HG03064 (cell line): ENCODE results near the gene CYTL1.
"Not testable (repeated sequence)": the region's sequence is repeated elsewhere in the genome, so short reads cannot be mapped to it uniquely, and the experiment has no call there.

Source experiments
- ATAC-seq: cut with Tn5 transposase; IDR thresholded peaks from one replicate; pipeline ENCODE4 v1.9.1; 2021; ENCODE audit warnings: low read depth; ENCODE audit not compliant: unreplicated experiment

Gene CYTL1

DNA sequence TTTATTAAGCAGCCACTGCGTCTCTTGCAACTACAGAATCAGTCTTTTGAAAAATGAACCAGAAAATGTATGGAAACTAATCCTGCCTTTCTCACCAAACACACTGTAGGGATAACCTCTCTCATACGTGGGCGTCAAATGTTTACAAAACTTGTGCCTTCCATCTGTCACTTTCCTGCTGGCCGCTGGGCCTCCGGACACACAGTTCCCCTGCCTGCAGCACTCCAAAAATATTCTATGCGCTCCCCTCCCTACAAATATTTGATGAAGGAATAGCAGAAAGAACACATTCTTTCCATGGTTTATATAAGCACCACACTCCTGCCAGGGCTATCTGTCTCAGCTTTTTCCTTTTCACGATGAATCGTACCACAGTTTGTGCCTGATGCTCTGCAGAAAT, 14.9 kb upstream of the CYTL1 start:
- no peak for ATAC-seq

DNA sequence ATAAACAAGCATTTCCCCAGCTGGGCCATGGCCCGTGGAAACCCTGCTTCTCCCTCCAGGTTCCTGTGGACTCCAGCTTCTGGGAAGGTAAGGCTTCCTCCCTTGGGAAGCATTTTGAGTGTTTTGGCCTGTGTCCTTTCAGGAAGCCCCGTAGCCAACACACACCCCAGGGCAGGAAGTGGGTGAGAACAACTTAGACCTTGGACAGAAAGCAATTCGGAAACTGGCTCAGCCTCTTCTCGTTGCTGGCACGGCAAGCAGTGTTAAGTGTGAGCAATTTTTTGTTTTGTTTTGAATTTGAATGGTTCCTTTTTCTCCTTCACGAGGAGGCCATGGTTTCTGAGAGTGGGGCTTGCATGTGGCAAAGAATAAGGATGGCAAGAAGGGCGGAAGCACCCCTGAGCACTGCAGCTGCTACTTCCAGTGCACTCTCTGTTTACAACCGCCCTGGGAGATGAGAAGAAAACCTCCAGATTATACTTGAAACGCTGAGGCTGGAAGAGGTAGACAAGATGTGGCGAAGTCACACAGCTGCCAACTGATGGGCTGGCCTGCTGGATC, 14.1 kb upstream of the CYTL1 start:
- no peak for ATAC-seq

DNA sequence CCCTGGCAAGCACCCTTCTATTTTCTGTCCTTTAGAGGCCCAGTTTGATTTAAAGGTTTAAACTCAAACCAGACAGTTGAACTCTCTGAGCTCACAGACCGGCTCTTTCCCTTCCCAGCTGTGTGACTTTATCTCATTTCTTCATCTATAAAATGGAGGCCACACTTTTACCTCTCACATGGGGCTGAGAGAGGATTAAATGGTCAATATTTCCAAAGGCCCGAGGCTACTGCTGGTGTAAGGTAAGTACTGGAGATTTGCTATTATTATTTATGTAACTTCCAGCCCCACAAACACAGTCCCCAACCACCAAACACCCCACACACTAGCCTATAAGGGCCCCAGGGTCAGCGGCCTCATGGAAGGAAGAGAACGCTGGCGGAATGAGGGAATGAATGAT, 13.6 kb upstream of the CYTL1 start:
- ATAC-seq, result no peak

DNA sequence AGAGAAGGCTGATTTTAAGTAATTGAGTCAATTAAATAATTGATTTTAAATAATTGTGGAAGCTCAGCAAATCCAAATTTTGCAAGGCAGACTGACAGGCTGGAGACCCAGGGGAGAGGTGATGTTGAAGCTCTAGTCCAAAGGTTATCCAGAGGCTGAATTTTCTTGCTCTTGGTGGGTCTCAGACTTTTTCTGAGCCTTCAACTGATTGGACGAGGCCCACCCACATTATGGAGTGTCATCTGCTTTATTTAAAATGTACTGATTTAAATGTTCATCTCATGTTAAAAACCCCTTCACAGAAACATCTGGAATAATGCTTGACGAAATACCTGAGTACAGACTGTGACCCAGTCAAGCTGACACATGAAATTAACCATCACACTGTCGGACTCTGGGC, 11.7 kb upstream of the CYTL1 start:
- no peak for ATAC-seq

DNA sequence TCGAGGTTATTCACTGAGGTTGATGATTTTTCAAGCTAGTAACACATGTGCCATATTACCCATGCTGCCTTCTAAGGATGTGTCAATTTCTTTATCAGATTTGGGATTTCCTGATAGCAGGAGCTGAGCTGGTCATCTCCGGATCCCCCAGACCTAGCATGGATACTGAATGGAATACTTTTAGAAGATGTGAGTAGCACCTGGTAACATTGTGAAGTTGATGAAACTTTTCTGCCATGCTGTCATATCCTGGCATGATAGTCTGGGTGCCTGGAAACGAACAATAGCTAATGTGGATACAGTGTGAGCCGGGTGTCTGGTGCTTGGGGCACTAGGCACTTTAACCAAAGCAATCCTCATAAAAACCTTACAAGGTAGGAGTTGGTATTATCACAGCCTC, 11.0 kb upstream of the CYTL1 start:
- no peak for ATAC-seq

DNA sequence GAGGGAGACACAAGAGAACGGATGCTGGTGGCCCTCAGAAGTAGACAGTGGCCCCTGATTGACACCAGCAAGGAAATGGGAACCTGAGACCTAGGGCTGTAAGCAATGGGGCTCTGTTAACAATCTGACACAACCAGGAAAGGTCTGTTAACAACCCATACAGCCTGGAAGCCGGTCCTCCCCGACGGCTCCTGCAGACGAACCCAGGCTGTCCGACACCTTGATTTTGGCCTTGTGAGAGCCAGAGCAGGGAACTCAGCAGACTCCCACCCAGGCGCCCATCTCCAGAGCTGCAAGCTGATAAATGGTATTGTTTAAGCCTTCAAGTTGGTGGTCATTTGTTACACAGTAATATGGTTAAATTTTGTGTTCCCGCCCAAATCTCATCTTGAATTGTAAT, 10.2 kb upstream of the CYTL1 start:
- ATAC-seq, result no peak

DNA sequence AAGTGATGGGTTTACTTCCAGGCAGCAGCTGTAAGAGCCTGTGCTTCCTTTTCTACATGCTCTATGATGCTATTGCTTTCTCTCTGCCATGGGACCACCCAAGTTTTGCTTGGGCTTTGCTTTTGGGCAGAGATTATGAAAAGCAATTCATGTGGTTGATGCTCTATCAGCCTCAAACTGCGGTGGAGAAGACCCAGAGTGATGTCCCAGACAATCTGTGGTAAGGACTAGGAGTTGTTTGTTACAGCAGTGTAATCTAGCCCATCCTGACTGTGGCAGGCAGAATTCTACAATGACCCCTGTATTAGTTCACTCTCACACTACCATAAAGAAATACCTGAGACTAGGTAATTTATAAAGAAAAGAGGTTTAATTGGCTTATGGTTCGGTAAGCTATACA, 9.2 kb upstream of the CYTL1 start:
- no peak for ATAC-seq

DNA sequence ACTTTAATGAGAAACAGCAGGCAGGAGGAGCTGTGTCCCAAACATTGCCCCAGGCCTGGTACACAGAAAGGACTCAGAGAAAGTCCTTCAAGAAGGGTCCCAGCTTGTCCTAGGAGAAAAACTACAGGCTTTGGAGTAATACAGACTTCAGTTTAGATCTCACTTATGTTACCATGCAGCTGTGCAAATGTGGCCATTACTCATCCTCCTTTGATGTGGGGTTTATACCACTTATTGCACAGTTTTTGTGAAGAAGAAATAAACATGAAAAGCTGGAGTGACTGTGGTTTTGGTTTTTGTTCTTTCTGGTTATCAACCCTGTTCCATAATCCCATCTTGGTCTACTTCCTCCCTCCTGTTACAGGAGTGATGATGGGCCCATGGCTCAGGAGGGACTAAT, 8.1 kb upstream of the CYTL1 start:
- no peak for ATAC-seq

DNA sequence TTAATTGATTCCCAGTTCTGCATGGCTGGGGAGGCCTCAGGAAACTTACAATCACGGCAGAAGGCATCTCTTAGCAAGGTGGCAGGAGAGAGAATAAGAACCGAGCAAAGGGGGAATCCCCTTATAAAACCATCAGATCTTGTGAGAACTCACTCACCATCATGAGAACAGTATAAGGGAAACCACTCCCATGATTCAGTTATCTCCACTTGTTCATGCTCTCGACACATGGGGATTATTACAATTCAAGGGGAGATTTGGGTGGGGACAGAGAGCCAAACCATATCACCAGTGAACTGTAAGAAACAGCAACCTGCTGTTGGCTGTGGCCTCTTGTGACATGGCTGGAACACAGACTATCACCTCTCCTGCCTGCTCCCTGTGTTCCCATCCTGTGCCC, 7.1 kb upstream of the CYTL1 start:
- ATAC-seq, result no peak

DNA sequence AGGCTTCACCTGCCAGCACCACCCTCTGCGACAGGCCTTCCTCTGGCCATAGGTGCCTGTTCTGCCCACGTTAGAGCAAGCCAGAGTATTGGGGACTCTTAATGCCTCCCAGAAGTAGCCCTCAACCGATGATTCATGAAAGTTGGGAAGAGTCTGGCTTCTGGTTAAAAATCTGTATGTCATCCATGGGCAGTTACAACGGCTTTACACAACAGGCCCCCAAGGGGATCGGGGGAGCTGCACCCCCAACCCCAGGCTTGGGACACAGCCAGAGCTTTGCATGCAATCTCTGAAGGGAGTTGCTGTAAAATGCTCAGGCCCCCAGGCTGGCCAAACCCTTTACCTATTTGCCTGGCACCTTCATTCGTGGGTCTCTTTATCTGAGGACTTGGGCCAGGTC, 5.4 kb upstream of the CYTL1 start:
- ATAC-seq, result no peak

DNA sequence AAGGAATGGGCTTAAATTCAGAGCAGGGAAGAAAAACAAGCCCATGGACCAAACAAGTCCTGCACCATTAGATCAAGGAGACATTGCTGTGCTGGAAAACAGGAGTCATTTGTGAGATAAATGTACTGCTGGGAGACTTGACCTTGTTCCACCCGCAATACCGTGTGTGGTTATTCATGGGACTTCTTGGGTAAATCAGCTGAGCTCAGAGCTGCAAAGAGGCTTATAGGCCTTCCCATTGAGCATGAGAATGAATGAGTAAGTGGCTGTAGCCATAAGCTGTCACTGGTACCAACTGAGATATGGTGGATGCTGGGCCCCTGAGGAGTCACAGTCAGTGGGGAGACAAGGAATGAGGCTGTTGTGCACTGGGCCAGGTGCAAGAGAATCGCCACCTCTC, 2.3 kb upstream of the CYTL1 start:
- no peak for ATAC-seq

DNA sequence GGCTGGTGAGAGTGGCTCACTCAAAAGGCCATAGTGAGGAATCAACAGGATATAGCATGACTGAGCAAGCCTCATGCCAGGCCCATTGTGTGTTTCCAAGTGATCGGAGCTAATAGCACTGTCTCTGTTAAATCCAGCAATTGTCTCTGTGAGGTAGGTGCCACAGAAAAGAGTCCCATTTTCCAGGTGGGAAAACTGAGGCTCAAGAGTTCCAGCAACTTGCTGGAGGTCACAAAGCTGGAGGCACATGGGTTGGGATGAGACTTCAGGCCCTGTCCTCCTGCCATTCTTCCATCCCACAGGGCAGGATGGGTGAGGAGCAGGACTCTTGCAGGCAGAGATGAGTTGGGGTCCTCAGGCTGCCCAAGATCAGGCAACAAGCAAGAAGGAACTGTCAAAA, 1.1 kb upstream of the CYTL1 start:
- ATAC-seq, result no peak

DNA sequence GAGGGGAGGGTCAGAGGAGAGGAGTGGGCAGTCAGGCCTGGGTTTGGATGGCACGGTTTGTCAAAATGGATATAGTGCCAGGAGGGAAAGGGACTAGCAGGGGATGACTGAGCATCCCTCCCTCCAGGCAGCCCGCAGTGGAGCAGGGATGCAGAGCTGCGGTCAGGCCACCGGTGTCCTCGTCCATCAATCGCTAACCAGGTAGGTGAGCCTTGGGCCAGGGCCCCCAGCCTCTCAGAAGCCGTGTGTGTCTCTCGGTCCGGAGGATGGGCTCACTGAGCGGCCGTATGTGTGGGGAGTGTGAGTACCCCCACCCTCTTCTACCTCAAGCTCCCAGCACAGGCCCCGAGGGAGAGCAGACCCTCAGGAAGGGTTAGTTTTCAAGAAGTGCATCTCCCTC, 538 bp upstream of the CYTL1 start:
- ATAC-seq, result no peak

DNA sequence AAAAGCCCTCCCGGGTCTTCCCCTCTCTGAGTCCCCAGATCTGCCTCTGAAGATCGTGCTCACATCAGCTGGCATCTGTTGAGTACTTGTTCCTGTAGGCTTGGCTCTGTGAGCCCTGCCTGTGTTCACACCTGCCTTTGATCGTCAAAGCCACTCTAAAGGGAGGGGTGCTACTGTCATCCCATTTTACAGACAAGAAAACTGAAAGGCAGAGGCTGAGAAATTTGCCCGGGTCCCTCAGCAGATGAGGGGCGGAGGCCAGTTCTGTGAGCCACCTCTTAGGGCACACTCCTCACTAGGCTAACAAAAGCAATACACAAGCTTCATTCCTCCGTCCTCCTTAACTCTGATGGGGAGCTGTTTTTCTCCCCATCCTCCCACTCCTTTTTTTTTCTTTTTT, 655 bp downstream of the CYTL1 start:
- ATAC-seq, result no peak

DNA sequence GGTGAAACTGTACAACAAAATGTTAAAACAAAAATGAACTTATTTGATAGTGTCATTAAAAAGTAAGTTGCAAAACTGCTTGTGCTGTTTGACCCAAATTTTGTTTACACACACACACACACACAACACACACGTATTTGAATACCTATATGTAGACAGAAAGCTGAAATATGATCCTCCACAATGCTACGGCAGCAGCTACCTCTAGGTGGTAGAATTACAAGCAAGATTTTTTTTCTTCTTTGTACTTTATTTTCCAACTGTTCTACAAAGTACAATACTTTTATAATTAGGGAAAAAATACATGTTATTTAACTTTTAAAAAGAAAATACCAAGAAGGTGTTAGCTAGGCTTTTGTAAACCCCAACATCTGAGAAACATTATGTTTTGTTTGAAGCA, 1.2 kb downstream of the CYTL1 start:
- no peak for ATAC-seq

DNA sequence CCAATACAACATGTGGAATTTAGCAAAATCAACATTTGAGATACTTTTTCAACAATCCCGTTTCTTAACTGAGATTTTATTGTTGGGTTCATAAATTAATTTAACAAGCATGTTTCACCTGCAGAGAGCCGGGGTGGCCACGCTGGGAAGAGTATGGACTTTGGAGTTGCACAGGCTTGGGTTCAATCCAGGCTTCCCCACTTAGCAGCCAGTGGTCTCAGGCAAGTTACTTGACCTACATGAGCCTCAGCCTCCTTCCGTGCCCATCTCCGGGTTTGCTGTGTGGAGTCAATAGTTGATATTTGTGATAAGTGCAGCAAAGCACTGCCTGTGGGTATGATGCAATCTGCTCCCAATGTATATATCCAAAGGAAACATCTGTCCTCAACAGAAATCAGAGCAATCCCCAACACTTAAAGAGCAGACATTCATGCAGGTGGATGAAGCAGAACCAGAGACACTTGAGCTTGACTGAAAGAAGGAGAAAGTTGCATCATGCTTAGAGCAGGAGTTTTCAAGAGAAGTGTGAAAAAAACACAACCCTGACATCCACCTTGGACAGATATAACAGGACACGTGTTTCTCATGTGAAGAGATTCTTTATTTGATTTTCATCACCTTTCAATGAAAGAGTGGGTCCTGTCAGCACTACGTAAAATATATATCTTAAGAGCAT, 5.1 kb downstream of the CYTL1 start:
- no peak for ATAC-seq

DNA sequence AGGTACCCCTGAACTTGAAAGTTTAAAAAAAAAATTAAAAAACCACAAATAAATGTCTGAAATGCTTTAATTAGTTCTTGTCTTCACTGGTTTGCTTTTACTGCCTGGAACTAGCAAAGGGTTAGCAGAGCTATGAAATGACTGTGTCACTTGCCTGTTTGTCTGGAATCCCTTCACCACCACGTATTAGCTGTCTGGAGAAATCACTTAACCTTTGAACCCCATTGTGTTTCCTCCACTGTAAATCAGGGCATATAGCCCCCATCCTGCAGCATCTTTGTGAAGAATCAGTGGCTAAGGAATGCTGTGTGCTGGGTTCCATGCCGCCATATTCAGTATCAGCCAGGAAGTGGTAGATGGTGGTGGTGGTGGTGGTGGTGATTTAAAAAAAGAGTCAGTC, 6.3 kb downstream of the CYTL1 start:
- ATAC-seq, result no peak

DNA sequence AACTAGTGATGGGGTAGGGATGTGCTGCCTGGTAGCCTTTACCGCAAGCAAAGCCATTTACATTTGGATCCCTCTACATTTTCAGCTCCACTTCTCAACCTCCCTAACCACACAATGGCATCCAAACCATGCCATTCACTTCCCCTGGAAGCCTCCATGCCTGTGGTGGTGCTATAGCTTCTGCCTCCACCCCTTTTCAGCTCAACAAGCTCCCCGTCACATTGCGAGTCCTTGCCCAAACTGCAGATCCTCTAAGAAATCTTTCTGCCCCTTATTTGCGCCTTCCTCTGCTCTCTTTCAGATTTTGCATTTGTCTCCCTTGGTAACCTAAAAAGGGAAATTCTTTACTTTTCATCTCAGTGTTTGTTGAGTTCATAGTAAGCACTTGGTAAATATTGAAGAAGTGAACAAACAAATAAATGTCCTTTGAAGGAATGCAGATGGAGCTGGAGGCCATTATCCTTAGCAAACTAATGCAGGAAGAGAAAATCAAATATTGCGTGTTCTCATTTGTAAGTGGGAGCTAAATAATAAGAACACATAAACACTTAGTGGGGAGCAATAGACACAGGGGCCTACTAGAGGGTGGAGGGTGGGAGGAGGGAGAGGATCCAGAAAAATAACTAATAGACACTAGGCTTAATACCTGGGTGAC, 6.9 kb downstream of the CYTL1 start:
- ATAC-seq, result no peak

DNA sequence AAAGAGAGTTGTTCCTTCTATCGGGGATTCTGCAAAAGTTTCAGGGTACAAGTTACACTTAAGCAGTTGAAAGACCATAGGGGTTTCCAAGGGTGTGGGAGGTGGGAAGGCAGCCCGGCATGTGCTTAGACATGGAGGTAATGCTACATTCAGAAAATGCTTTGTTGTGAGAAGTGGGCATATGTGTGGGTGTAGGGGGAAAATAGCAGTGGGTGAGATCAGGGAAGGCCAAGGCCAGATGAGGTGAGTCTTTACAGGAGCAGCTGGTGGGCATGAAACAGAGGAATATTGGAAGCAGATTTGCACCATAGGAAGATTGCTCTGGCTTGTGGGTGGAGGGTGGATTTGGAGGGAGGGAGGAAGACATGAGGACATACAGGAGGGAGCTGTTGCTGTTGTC, 8.3 kb downstream of the CYTL1 start:
- ATAC-seq, result no peak

DNA sequence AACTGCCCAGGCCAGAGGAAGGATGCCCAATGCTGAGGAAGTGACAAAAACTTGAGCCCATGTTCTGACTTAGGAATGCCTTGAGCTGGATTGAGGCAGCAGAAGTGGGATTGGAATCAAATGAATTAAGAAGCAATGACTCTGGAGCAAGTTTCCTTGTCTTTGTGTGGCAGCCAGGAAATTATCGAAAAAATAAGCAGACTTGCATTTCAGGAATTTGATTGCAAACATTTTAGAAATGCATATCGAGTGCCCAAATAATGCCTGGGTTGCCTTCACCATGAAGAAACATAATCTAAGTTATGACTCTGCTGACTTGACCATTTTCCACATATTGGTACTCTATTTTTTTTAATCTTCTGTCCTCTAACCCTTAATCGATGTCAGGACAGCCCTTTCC, 9.5 kb downstream of the CYTL1 start:
- ATAC-seq, result no peak

DNA sequence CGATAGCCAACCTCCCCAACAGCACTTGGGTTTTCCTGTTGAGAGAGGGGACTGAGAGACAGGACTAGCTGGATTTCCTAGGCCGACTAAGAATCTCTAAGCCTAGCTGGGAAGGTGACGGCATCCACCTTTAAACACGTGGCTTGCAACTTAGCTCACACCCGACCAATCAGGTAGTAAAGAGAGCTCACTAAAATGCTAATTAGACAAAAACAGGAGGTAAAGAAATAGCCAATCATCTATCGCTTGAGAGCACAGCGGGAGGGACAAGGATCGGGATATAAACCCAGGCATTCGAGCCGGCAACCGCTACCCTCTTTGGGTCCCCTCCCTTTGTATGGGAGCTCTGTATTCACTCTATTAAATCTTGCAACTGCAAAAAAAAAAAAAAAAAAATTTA, 12.3 kb downstream of the CYTL1 start:
- ATAC-seq, result not testable (repeated sequence)

DNA sequence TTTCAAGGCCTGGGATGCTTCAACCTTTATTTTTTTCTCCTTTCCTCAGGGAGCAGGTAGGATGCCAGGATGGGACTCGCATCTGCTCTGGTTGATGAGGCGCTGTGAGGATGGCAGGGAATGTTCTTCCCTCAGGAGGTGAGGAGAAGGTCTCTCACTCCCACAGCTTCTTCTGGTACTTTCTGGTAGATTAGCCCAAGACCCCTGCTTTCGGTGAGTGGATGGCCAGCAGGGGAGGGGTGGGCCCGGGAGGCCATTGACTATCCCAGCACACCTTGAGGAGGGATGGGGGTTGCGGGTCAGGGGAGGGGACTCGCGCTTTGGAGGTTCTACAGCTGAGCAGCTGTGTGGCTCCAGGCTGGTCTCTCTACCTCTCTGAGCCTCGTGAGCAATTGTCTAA, 14.8 kb downstream of the CYTL1 start:
- no peak for ATAC-seq
